GM18498 (cell line): ENCODE results near the gene SERF2.
"Not testable (repeated sequence)": the region's sequence is repeated elsewhere in the genome, so short reads cannot be mapped to it uniquely, and the experiment has no call there.

ENCODE experiments used
- ATAC-seq: cut with Tn5 transposase; IDR thresholded peaks from one replicate; pipeline ENCODE4 v1.9.1; 2021; ENCODE audit warnings: mild to moderate bottlenecking, moderate library complexity; ENCODE audit not compliant: unreplicated experiment

Gene SERF2

DNA sequence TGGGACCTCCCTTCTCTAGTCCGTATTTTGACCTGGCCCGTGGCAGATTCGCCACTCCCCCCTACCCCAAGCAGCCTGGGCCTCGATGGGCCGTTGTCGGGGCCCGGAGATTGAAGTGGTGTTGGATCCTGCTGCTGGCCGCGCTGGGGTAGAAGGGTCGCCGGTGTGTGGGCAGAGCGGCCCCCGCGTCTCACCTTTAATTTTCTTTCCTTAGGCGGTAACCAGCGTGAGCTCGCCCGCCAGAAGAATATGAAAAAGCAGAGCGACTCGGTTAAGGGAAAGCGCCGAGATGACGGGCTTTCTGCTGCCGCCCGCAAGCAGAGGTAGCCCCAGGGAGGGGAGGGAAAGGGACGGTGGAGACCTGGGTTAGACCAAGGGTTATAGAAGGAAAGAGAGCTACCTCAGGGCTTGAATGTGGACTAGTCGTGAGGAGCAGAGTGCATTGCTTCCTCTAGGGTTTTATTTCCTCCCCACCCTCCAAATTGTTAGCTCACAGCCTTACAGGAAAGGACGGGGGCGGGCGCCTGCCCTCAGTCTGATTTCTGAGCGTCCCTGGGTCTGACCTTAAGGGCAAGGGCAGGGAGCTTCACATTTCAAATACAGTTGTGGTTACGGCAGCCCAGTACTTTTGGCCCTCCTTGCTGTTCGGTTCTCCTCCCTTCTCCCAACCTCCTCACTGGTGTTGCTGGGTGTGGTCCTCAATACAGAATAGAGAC, 799 bp downstream of the SERF2 start:
- ATAC-seq = no peak

DNA sequence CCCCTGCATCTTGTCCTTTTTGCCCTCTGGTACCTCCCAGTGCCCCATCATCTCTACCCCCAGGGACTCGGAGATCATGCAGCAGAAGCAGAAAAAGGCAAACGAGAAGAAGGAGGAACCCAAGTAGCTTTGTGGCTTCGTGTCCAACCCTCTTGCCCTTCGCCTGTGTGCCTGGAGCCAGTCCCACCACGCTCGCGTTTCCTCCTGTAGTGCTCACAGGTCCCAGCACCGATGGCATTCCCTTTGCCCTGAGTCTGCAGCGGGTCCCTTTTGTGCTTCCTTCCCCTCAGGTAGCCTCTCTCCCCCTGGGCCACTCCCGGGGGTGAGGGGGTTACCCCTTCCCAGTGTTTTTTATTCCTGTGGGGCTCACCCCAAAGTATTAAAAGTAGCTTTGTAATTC, 1.5 kb downstream of the SERF2 start:
- no peak for ATAC-seq

DNA sequence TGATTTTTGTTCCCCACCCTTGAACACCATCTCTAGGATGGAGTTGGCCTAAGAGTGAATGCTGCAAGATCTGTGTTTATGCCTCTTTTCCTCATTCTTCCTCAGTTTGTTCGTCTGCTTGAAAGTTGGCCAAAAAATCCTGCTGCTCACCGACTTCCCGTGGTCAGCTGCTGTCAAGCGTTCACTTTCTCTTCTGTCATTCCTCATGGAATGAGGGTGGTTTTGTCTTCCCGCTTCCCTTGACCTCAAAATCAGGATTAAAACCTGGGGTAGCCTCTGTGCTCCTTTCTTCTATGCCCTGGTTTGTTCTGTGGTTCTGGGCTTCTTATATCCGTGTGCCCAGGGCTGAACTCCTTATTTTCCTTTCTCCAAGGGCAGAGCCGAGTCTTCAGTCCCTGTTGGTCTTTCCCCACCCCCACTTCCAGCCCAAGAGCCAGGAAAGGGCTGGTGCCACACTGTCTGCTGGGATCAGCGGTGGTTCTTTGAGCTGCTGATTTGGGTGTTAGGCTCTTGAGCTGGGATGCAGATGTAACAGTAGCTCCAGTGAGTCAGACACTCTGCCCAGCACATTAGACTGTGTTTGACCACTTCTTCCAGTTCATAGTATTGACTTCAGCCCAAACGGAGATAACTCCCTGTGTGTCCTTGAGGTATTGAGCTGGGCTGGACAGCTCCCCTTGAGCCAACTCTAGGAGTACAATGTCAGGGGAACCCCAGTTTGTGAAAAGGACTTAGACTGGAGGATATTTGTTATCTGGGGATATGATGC, 2.3 kb downstream of the SERF2 start:
- no peak for ATAC-seq

DNA sequence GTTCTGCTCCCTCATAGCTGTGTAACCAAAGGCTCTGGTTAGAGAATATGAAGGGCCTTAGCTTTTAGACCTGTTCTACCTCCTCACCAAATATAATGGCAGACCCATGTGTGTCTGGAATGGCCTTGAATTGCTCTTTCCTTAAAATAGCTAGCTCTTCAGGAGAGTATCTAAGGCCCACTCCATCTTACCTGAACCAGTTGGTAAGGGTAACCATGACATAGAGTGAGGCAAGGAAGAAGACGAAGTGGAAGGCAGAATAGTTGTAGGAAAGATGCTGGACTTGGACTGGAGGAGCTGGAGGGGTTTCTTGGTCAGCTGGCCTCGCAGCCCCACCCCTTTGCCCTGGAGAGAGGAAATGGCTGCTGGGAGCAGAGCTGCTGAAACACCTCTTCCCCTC, 3.1 kb downstream of the SERF2 start:
- ATAC-seq = no peak

DNA sequence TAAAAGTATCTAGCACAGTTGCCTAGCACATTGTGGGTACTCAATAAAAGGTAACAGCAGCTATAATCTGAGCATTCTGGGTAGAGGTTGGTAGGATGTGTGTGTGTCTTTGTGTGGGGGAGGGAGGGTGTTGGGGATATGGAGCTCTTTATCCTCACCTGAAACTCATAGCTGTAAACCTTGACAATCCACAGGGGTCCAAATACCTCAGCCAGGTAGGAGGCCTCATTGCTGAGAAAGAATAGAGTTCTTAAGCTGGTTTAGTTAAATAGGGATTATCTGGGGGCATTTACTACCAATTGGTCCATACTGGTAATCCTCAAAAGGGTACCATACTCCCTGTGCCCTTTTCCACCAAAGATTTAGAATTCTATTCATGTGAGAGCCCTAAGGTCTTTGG, 3.9 kb downstream of the SERF2 start:
- no peak for ATAC-seq

DNA sequence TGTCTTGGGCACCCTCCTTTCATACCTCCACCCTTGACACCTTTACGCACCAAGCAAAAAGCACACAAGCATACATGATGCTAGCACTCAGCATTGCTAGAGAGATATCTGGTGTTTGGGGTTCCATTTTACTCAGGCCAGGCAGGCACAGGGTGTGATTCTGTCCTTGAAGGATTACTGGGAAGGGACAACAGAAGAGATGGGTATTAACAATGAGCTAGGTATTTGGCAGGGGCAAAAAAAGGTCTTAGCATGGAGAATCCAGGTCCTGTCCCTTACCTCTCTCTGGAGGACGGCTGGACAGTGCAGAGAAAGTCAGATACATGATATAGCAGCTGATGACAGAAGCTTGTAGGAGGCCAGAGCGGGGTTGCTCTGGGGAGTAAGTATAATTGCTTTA, 4.4 kb downstream of the SERF2 start:
- no peak for ATAC-seq

DNA sequence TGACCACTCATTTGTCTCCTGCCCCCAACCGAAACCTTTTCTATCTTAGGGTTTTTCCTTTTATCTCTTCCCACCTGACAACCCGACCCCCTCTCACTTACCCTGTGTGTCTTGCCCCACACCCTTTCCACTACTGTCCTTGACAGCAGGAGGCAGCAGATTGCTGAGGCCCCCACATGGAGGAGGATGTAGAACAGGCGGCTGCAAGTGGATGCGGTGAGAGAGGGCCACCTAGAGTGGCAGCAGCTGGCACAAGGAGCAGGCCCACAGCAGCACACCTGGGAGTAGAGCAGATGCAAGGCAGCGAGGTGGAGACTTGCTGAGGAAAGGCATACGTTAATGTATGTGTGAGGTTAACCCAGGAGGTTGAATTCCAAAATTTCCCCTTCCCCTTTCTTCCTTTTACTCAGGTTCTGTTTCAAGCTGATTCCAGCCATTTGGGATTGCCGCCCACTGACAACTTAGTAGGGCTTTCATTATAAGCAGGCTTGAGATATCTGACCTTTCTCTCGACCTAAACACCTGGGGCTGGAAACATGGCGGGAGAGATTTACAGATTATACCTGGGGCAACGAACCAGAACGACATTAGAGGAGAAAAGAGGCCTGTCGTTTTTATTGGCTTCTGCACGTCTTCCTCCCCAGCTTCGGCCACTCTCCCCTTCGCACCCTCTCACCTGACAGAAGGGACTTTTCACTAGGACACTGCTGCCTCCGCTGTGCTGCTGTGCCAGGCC, 7.3 kb downstream of the SERF2 start:
- ATAC-seq = no peak

DNA sequence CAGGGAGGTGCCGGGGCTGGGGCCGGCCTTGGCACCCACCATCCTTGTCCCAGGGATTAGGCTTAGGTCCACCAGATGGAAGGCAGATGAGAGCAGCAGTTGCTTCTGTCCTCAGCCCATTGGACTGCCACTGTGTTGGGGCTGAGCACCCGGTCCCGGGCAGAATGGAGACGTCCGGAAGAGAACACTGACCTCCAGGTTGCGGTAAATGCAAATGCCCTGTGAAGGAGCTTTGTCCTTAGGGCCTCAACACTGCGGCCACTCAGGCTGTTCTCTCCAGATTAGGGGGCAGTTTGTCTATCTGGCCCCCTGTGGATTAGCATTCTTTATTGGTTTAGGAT, 7.8 kb downstream of the SERF2 start, which contains the start of gene SERINC4:
Gene SERINC4, minus strand, starts transcription at position 276 of the 341 bp plus-strand sequence. Its CDS starts 234 bp downstream, at position 42.
- peak; percentile 7 for ATAC-seq

DNA sequence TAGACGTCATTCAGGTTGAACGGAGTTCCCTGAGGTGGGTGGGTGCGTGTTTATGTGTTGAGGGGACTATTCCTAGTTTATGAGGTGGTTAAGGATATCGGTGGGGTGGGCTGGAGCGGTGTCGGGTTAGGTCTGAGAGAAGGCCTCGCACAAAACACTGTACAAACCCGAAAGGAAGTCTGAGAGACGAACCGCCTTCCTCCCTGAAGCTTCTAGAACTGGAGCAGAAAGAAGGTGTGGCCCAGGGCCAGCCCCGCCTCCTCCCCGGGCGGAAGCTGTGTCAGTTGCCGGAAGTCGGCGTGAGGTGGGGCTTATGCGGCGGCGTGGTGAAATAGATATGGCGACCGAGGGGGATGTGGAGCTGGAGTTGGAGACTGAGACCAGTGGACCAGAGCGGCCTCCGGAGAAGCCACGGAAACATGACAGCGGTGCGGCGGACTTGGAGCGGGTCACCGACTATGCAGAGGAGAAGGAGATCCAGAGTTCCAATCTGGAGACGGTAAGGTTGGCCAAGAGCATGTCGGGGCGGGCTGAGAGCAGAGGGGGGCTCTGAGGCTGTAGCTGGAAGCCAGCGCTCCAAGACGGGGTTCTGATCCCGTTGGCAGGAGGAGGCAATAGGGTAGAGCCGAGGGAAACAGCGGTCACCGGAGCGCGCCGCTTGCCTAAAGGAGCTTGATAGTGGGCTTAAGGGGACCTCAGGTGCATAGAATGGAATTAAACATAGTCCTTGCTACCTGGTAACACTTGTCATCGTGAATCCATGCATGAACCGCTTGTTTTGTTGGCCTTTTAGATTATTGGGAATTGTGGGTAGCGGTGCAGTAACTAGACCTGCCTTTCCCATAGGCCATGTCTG, 8.4 kb downstream of the SERF2 start, which contains the start of gene HYPK:
Gene HYPK, plus strand, starts transcription at position 314 of the 856 bp plus-strand sequence. Its CDS starts 24 bp downstream, at position 338.
- ATAC-seq = peak; percentile 87

DNA sequence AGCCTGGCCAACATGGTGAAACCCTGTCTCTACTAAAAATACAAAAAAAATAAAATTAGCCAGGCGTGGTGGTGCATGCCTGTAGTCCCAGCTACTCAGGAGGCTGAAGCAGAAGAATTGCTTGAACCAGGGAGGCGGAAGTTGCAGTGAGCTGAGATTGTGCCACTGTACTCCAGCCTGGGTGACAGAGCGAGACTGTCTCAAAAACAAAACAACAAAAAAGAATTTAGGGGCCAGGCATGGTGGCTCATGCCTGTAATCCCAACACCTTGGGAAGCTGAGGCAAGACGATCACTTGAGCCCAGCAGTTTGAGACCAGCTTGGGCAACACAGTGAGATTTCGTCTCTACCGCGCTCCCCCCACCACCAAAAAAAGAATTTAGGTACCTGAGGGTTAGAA, 10.6 kb downstream of the SERF2 start:
- ATAC-seq = not testable (repeated sequence)

DNA sequence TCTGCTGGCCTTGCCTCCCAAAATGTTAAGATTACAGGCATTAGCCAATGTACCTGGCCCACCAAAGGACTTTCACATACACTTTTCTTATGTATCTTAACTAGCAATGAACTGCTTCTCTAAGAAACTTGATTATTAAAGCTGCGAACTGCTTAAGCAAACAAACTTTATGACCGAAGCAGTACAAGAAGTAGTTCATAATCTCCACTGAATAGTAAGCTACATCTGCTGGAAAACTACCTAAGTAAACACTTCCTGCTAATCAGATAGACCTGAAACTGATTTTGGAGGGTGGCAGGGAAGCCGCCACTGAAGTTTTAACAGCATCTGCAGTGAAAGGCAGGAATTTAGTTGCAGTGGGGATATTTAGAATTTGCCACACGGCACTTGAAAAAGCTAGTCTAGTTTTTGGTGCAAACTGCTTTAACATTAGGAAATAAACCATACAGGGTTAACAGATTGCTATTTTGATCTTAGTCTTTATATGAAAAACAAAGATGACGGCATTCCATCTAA, 16.4 kb downstream of the SERF2 start:
- ATAC-seq = no peak

DNA sequence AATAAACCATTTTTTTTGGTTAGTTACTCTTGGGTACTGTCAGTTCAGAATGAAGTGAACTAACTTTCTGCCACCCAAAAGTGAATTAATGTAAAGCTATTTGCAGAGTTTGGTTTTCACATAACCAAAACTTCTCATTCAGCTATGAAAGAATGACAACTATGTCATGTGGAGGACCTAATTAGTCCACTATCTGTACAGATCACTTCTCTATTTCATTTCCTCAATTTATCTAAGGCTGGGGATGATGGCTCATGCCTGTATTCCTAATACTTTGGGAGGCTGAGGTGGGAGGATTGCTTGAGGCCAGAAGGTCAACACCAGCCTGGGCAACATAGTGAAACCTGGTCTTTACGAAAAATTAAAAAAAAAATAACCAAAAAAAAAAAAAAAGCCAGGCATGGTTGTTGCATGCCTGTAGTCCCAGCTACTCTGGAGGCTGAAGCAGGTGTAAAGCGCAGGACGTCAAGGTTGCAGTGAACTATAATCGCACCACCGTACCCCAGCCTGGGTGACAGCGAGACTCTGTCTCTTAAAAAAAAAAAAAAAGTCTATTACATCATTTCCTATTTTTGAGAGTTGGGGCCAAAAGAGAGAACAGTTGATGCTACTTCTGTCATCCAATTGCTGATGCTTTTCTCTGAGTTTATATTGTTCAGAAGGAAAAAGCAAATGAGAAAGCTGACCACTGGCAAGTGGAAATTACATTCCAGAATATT, 17.0 kb downstream of the SERF2 start:
- ATAC-seq = peak; percentile 65

DNA sequence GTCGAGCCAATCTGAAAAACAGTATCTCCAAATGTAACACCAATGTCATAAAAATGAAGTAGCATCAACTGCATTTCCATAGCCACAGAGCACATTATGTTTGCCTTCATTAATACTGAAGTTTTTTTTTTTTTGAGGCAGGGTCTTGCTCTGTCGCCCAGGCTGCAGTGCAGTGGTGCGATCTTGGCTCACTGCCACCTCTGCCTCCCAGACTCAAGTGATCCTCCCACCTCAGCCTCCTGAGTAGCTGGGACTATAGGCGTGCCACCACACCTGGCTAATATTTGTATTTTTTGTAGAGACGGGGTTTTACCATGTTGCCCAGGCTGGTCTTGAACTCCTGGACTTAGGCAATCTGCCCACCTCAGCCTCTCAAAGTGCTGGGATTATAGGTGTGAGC, 22.9 kb downstream of the SERF2 start:
- not testable (repeated sequence) for ATAC-seq

DNA sequence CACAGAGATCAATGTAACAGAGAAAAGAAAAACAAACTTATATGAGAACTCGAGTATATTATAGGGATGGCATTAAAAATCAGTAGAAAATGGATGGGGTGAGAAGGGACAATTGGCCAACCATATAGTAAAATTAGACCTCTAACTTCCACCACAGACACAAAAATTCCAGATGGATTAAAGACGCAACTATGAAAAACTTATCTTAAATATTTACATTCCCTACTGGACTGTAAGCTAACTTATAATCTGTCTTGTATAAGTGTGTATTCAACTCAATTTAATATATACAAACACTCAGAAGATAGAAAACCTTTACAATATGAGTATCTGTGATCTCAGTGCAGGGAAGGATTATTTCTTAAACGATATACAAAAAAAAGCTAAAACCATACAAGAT, 29.4 kb downstream of the SERF2 start:
- ATAC-seq = no peak

DNA sequence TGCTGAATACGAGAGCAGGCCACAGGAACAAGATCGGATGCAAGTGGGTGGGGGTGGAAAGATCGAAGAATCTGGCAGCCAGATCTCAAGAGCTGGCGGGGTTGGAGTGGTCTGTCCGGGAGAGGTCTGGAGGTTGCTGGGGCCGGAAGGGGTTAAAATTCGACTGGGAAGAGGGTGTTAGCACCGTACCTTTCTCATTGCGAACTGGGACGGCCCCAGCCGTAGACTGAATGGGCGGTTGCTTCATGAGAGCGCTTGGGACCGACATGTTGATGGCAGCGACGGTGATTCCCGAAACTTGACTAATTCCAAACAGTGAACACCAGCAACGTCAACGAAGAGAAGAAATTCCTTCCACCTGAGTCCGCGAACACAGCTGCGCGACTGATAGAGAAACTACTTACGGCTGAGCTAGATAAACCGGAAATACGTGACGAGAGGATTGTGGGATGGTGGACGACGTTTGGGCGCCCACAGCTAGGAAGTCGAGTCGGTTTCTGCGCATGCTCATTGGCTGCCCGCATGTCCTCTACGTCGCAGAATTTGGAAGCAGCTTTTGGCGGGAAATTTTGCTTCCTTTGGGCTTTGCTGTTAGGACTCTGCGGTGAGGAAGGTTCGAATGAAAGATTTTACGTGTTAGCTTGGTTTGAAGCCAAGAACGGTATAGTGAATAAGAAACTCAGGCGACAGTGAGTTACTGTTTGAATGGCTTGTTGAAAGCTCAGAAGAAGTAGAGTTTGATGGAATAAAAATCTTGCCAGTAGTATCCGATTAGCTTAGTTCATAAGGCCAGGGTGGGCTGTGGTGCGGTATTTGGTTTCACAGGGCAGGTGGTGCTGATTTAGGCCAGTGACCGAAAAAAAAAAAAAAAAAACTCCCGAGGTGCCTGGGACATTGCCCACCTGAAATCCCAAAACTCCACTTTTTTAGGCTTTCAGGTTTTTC, 32.5 kb downstream of the SERF2 start, which contains the start of gene MFAP1:
Gene MFAP1, minus strand, starts transcription at position 389 of the 945 bp plus-strand sequence. Its CDS starts 121 bp downstream, at position 268.
- peak; percentile 76 for ATAC-seq

DNA sequence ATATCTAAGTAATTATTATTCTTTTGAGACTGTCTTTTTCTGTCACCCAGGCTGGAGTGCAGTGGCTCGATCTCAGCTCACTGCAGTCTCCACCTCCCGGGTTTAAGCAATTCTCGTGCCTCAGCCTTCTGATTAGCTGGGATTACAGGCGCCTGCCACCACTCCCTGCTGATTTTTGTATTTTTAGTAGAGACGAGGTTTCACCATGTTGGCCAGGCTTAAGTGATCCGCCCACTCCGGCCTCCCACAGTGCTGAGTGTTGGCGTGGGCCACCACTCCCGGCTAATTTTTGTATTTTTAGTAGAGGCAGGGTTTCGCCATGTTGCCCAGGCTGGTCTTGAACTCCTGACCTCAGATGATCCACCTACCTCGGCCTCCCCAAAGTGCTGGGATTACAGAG, 33.2 kb downstream of the SERF2 start:
- not testable (repeated sequence) for ATAC-seq

DNA sequence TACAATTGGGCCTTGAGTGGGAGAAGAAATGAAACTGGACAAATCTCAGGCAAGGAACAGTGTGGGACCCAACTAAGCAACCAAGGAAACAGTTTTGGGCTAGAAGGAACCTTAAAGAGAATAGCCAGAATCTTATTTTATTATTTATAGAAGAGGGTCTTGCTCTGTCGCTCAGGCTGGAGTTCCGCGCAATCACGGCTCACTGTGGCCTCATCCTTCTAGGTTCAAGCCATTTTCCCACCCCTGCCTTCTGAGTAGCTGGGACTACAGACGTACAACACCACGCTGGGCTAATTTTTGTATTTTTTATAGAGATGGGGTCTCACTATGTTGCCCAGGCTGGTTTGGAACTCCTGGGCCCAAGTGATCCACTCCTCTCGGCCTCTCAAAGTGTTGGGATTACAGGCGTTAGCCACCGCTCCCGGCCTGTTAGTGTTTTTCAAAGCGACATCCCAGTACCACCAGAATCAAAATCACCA, 33.9 kb downstream of the SERF2 start:
- no peak for ATAC-seq
